EH (cell line): ENCODE measurements around the gene MACROD2.

Source experiments
- DNase-seq: peaks from one replicate; pipeline ENCODE4 v3.0.0-alpha.2; 2015; ENCODE audit warnings: low read depth

The MACROD2 gene

DNA sequence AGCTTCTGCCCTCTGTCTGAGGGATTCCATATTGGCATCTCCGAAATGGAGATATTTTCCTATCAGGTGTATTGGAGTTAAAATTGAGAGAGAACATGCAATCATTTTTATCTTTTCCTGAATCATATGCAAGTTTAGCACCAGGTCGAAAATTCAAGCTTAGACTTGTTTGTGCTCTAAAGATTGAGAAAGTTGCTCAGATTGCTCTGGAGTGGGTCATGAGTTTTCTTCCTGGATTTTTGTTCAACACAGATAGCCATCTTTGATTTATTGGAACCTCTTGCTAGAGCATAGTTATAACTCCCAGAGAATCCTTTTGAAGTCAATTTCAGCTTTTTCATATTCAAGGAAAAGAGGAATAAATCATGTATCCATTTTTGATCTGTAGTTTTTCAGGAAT lies 715.6 kb downstream of the MACROD2 start:
- no peak for DNase-seq

DNA sequence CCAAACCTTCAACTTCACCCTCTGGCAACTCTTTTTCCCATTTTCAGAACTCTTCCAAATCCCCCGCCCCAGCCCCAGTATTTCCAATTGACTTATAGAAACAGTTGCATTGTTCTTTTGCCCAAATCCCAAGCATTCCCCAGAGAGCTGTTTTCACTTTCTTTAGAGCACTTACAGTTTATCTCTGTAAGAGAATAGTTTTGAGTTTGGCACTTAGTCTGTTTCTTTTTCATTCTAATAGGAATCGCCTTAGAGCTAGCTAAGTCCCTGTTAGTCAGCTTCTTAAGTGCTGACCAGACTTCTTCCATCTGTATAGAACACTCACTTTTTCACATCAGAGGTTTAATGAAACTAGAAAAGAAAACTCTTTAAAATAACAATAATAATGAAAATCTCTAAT lies 716.3 kb downstream of the MACROD2 start:
- DNase-seq = peak; percentile 4

DNA sequence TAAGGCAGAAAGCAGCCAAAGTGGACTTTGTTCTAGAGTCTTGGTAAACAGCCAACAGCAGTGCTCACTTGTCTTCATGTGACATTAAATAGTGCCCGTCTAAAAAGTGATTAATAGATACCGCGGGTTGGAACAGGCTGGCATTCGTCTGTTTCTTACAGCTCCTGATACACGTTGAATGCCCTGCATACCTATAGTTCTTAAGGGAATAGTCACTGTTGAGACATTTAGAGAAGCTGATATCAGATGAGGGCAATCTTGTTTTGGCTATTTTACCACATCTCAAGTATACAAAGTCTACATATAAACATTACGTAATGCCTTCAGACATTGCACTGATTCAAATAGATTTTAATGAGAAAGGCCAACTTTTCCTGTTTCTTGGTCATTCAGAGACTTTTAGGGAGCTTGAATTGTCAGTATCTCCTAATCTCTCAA lies 717.0 kb downstream of the MACROD2 start:
- DNase-seq = peak; percentile 72

DNA sequence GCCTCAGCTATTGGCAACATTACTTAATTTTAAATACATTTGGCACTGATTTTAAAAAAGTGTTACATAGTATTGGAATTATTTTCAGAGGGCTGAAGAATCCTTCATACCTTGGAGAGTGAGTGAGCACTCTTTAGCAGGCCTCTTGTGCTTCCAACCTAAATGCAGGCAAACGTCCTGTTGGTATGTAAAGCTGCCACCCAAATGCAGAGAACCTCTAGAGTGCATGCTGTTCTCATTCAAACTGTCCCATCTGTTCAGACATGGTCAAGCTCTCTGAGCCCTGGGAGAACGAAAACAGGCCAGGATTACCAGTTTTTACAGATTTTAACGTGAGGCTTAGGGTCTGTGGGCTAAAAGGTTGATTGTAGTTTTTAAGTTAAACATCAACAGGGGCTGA lies 720.1 kb downstream of the MACROD2 start:
- DNase-seq = no peak

DNA sequence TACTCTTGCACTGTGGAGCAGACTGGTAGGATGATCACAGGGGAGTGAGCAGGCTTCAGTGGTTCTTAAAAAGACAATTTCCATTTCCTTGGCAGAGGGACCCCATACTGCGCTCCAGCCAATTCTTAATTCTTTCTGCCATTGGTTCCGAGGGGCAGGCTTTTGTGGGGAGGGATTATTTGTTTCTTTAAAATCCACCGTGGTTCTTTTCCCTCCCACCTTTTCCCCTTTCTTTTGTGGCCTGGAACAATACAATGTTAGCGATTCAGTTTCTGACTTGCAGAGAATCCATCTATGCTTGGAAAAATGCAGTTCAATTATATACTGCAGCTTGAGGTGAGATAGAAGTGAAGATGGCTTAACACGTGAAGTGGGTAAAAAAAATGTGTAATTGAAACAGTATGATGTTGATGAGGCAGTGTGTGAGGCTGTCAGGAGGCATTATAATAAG lies 721.1 kb downstream of the MACROD2 start:
- no peak for DNase-seq

DNA sequence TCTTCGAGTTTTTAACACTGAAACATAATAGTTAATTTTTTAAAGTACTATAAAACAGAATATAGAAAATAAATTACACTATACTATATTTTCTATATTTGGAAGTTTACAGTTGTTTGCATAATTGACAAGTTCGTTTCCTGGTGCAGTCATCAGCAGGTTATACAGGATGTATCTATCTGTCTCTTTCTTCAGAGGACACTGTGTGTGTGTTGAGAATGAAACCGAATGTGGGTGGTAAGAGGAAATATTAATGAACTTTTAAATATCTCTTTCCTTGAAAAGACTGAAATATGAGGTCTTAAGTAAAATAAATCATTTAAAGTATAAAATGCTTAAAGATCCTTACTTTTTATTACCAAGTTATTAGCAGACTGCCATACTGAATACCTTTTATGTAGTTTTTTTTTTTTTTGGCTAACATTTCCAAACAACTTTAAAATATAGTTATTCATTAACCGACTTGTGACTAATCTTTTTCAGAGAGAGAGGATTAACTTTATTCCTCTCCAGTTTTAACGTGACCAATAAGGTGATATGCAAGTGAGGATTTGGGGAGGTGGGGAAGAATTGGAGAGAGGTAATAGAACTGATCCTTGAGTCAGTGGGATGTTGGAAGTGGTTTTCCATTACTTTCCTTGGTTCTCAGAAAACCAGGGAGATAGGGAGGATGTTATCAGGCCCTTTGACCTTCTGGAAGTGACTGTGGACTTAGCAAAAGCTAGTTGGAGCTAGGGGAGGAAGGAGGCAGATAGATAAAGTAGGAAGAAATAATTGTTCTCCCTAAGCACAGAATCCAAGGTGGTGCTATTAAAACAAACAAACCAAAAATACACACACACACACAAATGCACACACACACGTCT lies 722.1 kb downstream of the MACROD2 start:
- DNase-seq = no peak

DNA sequence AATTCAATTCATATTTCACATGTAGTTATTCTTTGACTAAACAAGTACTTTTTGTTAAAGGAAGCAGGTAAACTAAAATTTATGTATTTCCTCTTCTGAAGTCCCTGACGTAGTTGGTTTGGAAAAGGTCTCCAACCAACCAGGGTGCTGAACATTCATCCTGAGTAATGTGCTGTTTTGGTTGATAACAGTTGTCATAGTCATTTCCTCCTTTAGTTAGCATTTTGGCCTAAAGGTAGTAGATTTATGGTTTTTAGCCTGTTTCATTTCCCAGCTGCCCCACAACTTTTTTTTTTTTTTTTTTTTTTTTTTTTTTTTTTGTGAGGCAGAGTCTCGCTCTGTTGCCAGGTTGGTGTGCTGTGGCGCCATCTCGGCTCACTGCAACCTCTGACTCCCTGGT lies 724.9 kb downstream of the MACROD2 start:
- no peak for DNase-seq

DNA sequence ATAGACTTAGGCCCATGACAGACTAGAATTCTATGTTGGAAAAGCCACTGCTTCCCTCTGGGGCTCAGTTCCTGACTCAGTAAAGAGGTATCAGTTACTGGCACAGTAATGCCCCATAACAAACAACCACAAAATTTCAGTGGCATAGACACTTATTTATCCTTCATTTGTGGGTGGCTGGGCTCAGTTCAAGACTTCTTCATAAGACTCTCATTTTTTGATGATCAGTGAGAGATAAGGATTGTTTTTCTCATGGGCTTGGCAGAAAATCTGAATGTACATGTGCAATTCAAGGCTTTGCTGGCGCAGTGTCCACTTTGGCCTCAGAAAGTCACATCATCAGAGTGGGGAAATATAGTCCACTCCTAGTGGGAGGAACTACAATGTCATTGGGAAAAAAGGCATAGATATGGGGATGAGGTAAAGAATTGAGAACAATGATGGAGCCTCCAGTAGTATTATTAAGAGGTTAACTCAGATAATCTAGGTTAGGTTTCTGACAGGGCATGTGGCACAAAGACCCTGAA lies 726.7 kb downstream of the MACROD2 start:
- DNase-seq = peak; percentile 5

DNA sequence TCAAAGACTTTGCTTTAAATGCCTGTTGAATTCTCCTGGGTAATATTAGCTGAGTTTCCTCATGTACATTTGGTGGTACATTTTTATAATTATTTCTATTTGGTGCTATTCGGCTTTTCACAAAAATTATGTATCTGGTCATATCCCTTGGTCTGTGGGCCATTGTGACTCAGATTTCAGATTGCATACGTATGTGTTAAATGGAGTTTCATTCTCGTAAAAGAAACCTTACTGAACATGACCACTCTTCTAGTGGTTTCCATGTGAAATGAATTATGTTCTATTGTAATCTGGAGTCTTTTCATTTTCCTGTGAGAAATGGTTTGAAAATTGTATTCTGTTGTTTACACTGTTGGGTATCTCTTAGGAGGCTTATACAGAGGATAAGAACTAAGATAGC lies 728.3 kb downstream of the MACROD2 start:
- no peak for DNase-seq

DNA sequence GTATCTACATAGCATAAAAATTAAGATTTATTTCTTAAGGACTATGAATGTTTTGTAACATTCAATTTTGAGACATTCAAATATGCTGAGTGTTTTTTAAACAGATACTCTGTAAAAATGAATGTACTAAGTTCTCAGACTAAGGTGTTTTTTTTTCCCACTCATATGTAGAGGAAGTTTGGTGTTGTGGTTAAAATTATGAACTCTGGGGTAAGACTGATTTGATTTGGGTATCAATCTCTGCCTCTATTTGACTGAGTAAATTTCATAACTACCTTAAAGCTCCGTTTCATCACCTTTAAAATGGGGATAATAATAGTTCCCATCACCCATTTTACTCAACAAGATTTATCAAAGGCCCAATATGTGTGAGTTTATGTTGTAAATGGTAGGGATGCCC lies 728.7 kb downstream of the MACROD2 start:
- DNase-seq = no peak

DNA sequence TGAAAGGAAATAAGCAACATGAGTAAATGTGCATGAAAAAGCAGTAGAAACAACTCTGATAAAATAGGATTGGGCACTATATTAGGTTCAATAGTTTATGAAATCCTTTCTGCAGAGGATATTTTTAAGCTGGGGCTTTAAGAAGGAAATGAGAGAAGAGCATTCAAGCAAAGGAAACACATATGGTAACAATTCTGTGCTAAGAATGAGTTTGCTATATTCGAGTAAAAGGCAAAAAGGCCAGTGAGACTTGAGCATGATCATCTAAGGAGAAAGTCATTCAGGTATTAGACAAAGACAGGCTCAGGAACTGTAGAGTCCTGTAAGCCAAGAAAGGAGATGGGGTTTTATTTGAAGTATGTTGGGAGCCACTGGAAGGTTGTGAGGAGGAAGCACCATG lies 729.2 kb downstream of the MACROD2 start:
- no peak for DNase-seq

DNA sequence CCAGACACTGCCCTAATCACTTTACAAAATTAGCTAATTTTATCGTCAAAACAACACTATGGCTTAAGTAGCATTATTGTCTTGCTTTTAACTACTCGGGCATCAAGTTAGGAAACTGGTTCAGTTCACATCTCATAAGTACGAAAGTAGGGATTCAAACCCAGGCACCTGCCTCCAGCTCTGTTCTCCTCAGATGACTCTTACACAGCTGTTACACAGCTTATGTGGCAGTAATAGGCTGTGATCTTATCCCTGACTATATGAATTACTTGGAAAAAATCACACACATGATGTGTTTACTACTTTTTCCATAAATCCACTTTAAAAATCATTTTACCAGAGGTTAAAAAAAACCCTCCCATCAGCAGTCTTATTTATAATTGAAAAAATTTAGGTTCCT lies 731.3 kb downstream of the MACROD2 start:
- no peak for DNase-seq

DNA sequence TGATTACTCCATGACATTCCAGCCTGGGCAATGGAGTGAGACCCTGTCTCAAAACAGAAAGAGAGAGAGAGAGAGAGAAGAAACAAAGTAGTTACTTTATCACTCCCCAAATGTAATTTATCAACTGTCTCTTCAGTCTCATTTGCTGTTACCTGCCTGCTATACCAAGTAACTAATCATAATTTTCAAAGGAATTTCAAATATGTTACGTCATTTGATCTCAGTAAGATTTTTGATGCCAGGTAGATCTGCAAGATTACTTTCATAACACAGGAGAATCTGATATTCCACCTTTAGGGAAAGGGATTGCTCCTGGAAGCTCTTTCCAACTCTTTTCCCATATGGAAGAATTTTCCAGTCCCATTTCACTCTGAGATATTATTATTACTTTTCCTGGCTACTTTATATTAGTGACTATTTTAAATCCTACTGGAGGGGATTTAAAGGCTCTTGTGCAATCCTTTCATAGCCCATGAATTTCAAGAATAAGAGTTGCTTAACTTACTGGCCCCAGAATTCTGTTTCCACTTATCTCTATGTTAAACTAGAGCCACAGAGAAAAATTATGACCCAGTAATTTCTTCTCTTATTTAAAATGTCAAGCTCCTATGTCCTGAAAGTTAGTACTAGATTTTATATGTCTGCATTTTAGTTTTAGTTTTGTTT lies 732.3 kb downstream of the MACROD2 start:
- DNase-seq = no peak

DNA sequence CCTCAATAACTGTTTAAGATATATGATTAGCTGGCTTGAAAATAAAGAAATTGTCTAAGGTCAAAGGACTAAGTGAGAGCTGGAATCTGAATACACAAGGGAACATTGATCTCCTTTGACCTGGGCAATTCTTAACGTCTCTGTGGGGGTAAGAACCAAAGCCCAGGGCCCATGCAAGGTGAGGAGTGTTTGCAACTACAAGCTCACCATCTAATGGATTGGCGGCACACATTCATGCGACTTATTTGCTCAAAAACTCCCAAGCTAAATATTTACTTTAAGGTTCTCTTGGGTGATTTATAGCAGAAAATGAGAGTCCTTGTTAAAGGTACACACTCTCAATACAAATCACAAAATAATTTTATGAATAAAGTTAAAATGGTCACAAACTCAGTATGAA lies 734.1 kb downstream of the MACROD2 start:
- DNase-seq = no peak

DNA sequence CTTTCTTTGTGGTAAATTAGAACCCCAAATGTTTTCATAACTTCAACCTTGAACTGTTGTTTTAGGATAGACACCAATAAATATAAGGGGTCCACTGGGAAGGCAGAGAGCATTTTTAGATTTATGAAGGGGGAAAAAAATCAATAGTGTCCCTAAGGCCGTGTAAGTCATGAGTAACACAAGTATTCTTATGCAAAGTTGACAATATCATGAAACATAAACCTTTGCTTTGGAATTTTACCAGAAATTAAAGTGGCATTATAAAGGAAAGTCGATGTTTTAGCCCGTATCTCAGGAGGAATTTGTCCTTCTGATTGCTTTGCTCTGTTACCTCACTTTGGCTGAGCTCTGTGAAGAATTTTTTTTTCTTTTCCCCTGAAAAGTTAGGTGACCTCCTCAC lies 737.0 kb downstream of the MACROD2 start:
- DNase-seq = no peak

DNA sequence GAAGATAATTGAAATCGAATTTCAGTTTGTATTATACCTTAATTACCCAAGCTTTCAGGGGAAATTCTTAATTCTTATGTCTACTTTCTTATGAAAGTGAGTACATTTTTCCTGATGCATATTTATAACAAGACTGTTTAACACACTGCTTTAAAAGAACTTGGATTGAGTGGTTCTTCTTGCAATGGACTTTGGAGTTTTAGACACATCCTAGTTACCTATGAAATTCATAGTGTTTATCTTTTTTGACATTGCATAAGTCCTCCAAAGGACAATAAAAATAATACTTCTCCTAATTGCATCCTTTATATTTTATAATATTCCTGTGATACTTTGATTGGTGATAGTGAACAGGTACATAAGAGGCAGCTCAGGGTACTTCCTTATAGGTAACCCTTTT lies 737.7 kb downstream of the MACROD2 start:
- DNase-seq = no peak

DNA sequence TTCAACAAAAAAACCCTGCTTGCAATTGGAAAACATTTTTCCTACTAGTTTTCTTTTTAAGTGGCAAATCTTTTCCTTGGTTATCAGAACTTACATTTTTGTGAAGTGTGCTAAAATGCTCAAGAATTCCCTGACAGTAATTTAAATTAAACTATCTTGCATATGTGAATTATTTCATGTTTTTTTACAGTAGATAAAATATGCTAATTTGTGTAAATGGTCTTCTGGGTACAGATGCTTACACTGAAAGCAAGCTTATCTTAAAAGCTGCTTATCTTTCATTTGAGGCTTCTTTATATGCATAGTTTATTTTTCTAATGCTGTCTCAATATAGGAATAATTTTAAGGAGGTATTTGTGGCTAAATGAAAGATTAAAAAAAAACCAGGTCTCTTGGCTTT lies 745.1 kb downstream of the MACROD2 start:
- no peak for DNase-seq

DNA sequence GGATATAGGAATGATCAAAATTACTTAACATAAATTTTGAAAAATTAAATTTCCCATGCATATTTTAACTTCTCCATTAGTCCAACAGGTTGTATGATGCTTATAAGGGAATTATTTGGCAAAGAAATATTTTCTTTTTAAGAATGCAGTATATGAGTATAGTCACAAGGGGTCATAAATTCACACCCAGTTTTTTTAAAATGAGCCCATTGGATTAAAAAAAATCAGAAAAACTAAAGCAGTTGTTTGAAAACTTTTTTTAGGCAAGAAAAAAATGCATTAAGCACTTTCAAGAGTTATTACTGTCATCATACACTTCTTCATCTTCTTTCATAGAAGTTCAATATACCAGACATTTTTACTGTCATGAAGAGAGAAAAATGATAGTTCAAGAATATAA lies 746.3 kb downstream of the MACROD2 start:
- no peak for DNase-seq

DNA sequence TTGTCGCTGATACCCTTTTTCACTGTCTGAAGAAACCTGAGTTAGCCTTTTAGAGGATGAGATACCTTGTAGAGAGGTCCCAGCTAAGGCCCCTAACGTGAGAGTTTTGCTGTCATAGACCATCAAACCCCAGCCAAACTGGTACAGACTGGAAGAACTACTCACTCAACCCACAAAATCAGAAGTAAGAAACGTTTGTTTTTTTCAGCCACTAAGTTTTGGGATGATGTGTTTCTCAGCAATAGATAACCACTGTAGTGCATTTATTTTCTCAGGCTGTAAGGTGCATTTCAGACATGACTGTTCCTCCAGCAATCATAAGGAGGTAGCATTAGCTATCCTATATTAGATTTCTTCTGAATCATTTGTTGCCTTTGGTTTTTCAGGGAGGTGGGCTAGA lies 749.4 kb downstream of the MACROD2 start:
- DNase-seq = no peak

DNA sequence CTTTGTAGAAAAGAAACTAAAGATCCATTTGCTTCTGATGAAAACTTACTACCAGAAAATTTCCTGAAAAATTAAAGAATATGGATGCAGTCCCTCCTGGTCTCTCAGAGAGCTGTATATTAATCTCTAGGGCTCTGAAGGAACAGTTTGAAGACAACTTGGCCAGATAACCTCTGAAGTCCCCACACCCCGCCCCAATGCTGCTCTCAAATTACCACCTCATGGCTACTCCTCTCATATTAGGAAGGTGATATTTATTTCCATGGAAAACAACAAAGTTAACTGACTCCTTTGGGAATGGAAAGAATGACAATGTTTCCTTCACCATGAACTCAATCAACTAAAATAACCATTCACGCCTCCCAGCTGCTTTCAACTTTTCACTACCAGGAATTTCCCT lies 750.5 kb downstream of the MACROD2 start:
- no peak for DNase-seq

DNA sequence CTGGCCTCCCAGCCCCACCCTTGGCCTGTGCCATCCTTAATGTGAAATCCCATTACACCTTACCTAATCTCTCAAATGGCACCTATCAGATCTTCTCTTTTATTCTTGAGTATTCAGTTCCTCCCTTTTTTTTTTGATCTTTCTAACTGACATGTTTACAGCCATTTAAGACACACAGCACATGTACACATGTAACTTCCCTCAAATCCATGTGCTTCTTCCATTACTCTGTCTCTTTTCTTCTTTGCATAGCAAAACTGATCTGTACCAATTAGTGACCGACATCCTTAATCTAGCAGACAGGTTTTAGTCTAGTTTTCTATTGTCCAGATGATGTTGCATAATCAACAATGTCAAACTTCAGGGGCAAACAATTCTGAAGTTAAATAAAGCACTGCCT lies 755.9 kb downstream of the MACROD2 start:
- DNase-seq = no peak

DNA sequence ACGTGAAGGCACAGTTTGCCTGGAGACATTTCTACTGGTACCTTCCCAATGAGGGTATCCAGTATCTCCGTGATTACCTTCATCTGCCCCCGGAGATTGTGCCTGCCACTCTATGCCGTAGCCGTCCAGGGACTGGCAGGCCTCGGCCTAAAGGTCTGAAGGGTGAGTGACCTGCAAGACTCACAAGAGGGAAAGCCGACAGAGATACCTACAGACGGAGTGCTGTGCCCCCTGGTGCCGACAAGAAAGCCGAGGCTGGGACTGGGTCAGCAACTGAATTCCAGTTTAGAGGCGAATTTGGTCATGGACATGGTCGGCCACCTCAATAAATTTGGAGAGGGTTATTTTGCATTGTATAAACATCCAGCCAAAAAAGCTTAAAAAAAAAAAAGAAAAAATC lies 762.4 kb downstream of the MACROD2 start:
- DNase-seq = no peak

DNA sequence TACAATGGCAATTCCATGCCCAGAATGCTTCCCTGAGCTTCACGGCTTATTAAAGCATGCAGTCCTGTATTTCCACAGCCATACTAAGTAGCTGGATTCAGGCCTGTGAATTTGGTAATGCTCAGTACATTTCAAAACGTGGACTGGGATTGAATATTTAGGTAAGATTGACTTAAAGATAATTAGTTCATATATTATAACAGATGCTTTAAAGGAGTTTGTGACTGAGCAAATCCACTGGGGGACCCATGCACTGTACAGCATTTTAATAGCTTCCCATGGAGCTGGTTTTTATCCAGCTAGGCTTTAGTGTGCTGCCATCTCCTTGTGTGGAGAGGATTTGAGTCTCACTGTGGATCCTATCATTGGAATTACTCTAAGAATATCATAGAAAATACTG lies 763.0 kb downstream of the MACROD2 start:
- DNase-seq = no peak
